Nephron progenitor cell (in vitro differentiated cells): ENCODE results near the gene PLEK2.
"Not testable (repeated sequence)": the region's sequence is repeated elsewhere in the genome, so short reads cannot be mapped to it uniquely, and the experiment has no call there.

Experiments
- DNase-seq: peaks from one replicate; pipeline ENCODE4 v3.0.0; 2021
- H3K27ac Mint-ChIP-seq: 2 replicates; pipeline ENCODE4 v1.8.0; 2021; ENCODE audit warnings: mild to moderate bottlenecking, moderate library complexity, mixed read lengths
- H3K27me3 Mint-ChIP-seq: 2 replicates; pipeline ENCODE4 v1.8.0; 2021; ENCODE audit warnings: mild to moderate bottlenecking, low read depth, mixed read lengths; ENCODE audit not compliant: poor library complexity
- H3K36me3 Mint-ChIP-seq: 2 replicates; pipeline ENCODE4 v1.8.0; 2021; ENCODE audit warnings: low read depth, mixed read lengths
- H3K4me1 Mint-ChIP-seq: 2 replicates; pipeline ENCODE4 v1.8.0; 2021; ENCODE audit warnings: mixed read lengths
- H3K4me3 Mint-ChIP-seq: 2 replicates; pipeline ENCODE4 v1.8.0; 2021; ENCODE audit warnings: mild to moderate bottlenecking, moderate library complexity, mixed read lengths
- H3K9me3 Mint-ChIP-seq: 2 replicates; pipeline ENCODE4 v1.8.0; 2021; ENCODE audit warnings: mild to moderate bottlenecking, moderate library complexity, mixed read lengths
- TF ChIP-seq, protein P1 (sequence below): fragments of 200-600 bp; sonication (generic); IDR thresholded peaks from 2 replicates; pipeline ENCODE4 v1.5.0; 2021; ENCODE audit warnings: antibody characterized with exemption

The PLEK2 gene

DNA sequence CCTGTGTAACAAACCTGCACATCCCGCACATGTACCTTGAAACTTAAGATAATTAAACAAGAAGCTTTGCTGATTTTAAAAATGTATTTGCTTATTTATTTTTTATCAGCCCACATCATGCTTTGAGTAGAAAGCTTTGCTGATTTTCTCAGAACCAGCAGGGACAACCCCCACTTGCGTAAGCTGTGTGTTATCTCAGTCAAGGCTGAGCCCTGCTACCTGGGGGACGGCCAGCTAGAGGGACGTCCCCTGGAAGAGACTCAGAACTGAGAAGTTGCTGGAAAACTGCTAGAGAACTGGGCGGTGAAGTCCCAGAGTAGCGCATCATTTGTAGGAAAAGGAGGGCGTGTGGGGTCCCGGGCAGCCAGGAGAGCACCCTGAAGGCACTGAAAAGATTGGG, 4.1 kb upstream of the PLEK2 start:
- H3K27ac Mint-ChIP-seq = no peak overlapping the region
- no peak overlapping the region for H3K4me3 Mint-ChIP-seq
- no peaks in the 10 kb centered on the region for H3K9me3 Mint-ChIP-seq
- no peaks in the 10 kb centered on the region for H3K4me1 Mint-ChIP-seq
- no peak for DNase-seq
- TF ChIP-seq, protein P1, sequence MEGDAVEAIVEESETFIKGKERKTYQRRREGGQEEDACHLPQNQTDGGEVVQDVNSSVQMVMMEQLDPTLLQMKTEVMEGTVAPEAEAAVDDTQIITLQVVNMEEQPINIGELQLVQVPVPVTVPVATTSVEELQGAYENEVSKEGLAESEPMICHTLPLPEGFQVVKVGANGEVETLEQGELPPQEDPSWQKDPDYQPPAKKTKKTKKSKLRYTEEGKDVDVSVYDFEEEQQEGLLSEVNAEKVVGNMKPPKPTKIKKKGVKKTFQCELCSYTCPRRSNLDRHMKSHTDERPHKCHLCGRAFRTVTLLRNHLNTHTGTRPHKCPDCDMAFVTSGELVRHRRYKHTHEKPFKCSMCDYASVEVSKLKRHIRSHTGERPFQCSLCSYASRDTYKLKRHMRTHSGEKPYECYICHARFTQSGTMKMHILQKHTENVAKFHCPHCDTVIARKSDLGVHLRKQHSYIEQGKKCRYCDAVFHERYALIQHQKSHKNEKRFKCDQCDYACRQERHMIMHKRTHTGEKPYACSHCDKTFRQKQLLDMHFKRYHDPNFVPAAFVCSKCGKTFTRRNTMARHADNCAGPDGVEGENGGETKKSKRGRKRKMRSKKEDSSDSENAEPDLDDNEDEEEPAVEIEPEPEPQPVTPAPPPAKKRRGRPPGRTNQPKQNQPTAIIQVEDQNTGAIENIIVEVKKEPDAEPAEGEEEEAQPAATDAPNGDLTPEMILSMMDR = no peak
- no peaks in the 10 kb centered on the region for H3K36me3 Mint-ChIP-seq
- H3K27me3 Mint-ChIP-seq = peaks cover 5% of the 10 kb centered on the region

DNA sequence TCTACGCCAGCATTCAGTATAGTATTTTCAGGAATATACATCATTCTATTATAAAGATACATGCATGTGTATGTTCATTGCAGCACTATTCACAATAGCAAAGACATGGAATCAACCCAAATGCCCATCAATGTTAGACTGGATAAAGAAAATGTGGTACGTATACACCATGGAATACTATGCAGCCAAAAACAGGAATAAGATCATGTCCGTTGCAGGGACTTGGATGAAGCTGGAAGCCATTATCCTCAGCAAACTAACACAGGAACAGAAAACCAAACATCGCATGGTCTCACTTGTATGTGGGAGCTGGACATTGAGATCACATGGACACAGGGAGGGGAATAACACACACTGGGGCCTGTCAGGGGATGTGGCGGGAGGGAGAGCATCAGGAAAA, 3.6 kb upstream of the PLEK2 start:
- H3K4me3 Mint-ChIP-seq, H3K27ac Mint-ChIP-seq, H3K27me3 Mint-ChIP-seq, H3K9me3 Mint-ChIP-seq, H3K4me1 Mint-ChIP-seq, H3K36me3 Mint-ChIP-seq, DNase-seq: not testable (repeated sequence)

DNA sequence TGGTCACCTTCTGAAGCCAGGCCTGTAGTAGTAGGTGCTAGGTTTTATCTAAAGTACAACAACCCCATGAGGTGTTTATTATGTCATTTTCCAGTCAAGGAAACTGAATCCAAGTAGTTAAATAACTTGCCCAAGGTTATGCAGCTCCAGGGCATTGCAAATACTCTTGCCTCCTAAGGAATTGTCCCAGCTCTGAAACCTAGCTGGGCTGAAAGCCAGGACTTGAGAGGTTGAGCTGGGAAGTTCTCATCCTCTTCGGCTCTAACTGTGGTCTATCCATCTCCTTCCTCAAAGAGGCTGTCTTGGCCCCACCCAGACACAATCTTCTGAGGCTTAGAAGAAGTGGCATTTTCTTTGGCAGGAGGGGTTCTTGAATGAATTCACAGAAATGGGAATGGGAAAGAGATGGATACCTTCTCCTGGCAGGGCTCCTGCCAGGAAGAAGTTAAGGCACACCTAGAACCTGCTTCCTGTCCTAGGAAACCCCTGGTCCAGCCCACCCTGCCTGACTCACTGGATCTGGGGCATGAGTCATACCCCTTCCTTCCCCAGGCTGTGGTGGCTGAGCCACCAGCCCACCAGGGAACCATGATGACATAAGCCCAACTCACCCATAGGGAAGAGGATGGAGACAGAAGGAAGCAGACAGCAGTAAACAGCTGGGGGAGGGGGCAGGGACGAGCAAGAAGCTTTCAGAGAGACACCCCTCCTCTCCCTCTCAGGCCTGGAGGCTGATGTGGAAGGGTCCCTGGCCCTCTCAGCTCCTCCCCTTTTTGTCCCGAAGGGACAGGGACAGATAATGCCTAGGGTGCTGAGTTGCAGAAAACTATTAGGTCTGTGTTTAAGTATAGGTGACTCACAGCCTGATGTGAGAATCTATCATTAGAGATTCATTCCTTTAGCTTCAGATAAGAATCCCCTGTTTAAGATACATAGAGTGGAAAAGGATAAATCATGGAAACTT, 2.1 kb upstream of the PLEK2 start:
- TF ChIP-seq, protein P1 = no peak
- Mint-ChIP-seq H3K36me3 (no peaks in the 10 kb centered on the region), H3K27me3 (peaks cover 8% of the 10 kb centered on the region), H3K4me1 (peaks cover 5% of the 10 kb centered on the region), H3K4me3 (no peak overlapping the region), H3K27ac (no peak overlapping the region), H3K9me3 (no peaks in the 10 kb centered on the region)
- no peak for DNase-seq

DNA sequence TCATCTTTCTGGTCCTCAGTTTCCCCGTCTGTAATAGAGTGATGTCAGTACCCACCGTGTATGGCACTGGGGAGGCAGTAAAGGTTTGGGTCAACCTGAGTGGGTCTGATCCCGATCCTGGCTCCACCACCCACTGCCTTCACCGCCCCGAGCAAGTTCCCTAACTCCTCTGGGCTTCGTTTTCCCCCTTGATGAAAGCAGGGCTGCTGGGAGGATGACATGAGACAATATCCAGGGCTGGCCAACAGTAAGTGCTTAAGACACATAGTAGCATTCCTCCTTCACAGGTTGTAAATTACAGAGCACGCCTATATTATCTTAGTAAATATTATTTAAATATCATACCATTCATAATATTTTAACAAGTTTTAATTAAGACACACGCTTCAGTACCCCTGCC, 595 bp downstream of the PLEK2 start:
- Mint-ChIP-seq H3K27ac (no peak overlapping the region), H3K27me3 (peaks cover 3% of the 10 kb centered on the region), H3K4me1 (peaks cover 5% of the 10 kb centered on the region), H3K36me3 (no peaks in the 10 kb centered on the region), H3K9me3 (no peaks in the 10 kb centered on the region), H3K4me3 (no peak overlapping the region)
- no peak for DNase-seq
- TF ChIP-seq, protein P1 = no peak

DNA sequence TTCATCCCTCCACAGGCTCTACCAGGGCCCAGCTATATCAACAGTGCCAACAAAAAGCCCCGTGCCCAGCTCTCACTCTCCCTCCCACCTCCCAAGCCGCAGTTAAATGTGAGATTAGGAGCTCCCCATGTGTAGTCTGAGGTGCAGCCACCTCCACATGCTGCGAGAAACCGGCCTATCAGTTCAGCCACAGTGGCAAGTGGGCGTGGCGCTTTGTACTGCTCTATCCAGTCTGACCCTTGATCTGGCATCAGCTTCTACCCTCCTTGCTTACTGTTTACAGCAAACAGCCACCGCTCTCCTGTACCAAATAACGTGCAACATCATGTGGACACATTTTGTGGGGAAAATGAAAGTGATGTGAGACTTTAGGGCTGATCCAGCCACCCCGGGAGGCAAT, 1.7 kb downstream of the PLEK2 start:
- DNase-seq = no peak
- TF ChIP-seq, protein P1 = no peak
- H3K4me3 Mint-ChIP-seq = no peak overlapping the region
- H3K4me1 Mint-ChIP-seq = peaks cover 5% of the 10 kb centered on the region
- no peaks in the 10 kb centered on the region for H3K36me3 Mint-ChIP-seq
- H3K27ac Mint-ChIP-seq = no peak overlapping the region
- peaks cover 3% of the 10 kb centered on the region for H3K27me3 Mint-ChIP-seq
- no peaks in the 10 kb centered on the region for H3K9me3 Mint-ChIP-seq

DNA sequence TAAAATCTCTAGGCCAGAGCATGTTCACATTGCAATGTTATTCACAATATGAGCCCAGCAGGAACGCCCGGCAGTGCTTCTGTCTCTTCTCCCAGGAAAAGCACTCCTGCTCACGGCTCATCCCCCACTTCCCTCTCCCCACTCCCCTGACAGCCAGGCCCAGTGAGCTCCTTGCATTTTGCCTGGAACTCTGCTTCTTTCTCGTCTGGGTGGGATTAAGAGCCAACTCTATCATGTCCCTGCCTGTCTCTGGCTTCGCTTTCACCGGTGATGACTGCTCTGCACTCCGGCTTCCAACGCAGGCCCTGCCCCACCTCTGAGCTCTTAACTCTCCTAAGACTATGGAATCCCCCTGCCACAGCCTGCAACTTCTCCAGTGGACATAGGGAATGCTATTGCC, 2.5 kb downstream of the PLEK2 start:
- TF ChIP-seq, protein P1 = no peak
- Mint-ChIP-seq H3K27ac (no peak overlapping the region), H3K36me3 (no peaks in the 10 kb centered on the region), H3K9me3 (no peaks in the 10 kb centered on the region), H3K4me3 (no peak overlapping the region), H3K4me1 (peaks cover 5% of the 10 kb centered on the region), H3K27me3 (peaks cover 3% of the 10 kb centered on the region)
- DNase-seq = no peak

DNA sequence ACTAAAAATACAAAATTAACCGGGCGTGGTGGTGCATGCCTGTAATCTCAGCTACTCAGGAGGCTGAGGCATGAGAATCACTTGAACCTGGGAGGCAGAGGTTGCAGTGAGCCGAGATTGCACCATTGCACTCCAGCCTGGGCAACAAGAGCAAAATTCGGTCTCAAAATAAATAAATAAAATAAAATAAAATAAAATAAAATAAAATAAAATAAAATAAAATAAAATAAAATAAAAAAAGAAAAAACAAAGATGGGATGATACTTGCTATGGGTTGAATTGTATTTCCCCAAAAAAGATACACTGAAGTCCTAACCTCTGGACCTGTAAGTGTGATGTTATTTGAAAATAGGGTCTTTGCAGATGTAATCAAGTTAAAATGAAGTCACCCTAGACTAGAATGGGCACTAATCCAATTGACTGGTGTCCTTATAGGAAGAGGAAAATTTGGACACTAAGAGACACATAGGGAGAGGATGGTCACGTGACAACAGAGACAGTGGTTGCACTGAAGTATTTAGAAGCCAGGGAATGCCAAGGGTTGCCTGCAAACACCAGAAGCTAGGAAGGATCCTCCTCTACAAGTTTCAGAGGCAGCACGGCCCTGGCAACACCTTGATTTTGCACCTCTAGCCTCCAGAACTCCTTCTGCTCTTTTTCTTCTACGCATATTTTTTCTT, 3.7 kb downstream of the PLEK2 start:
- not testable (repeated sequence) for H3K27ac Mint-ChIP-seq, H3K4me3 Mint-ChIP-seq, H3K36me3 Mint-ChIP-seq, H3K4me1 Mint-ChIP-seq, H3K27me3 Mint-ChIP-seq, H3K9me3 Mint-ChIP-seq, DNase-seq
